CD14-positive monocyte (primary cell): ENCODE results near the gene FAM13C. TPM values are rescaled to one million over a fixed set of nuclear protein-coding genes. Genes with fewer than 3 reads are reported as not detected.

Source experiments
- DNase-seq, 3 donors: peaks; one replicate each; pipeline ENCODE4 v3.0.0-alpha.2; 2011 to 2022
- H2AFZ ChIP-seq: 2 replicates; pipeline ENCODE4 v1.6.0; 2012; ENCODE audit warnings: mild to moderate bottlenecking, low read depth, low read length, inconsistent platforms; ENCODE audit not compliant: insufficient read depth, poor library complexity, severe bottlenecking
- H3K27ac ChIP-seq, 2 donors: 1 replicate in 1 of 2; 2 replicates in 1 of 2; pipeline ENCODE4 v1.5.1; 2012 to 2013; ENCODE audit warnings: low read length in 2 of 2, control low read depth in 1 of 2, inconsistent platforms in 1 of 2, low read depth in 1 of 2, mild to moderate bottlenecking in 1 of 2
- H3K27me3 ChIP-seq, 2 donors: one replicate each; pipeline versions ENCODE4 v1.6.0 to v1.6.1; 2011 to 2013; ENCODE audit warnings: low read length in 2 of 2; ENCODE audit not compliant: control insufficient read depth in 2 of 2, insufficient read depth in 2 of 2
- H3K36me3 ChIP-seq, 2 donors: replicated peaks in 1 of 2; 1 replicate in 1 of 2; 2 replicates in 1 of 2; pipeline versions ENCODE4 v1.5.1 to v1.6.1; 2012 to 2013; ENCODE audit warnings: low read length in 2 of 2, control low read depth in 1 of 2, inconsistent platforms in 1 of 2, mild to moderate bottlenecking in 1 of 2; ENCODE audit not compliant: insufficient read depth in 2 of 2, control insufficient read depth in 1 of 2
- H3K4me1 ChIP-seq, 2 donors: 1 replicate in 1 of 2; 2 replicates in 1 of 2; pipeline versions ENCODE4 v1.5.1 to v1.6.1; 2012 to 2013; ENCODE audit warnings: low read length in 2 of 2, control low read depth in 1 of 2, inconsistent platforms in 1 of 2, mild to moderate bottlenecking in 1 of 2, moderate library complexity in 1 of 2; ENCODE audit not compliant: insufficient read depth in 2 of 2, control insufficient read depth in 1 of 2
- H3K4me2 ChIP-seq: replicated peaks from 2 replicates; pipeline ENCODE3; 2012; ENCODE audit warnings: low read length, moderate library complexity, mild to moderate bottlenecking; ENCODE audit not compliant: poor library complexity, severe bottlenecking; ENCODE audit errors: extremely low read depth
- H3K4me3 ChIP-seq, 3 experiments: fragments of 200-600 bp in 1 of 3; sonication (generic) in 1 of 3; replicated peaks in 1 of 3; 1 replicate in 2 of 3; 2 replicates in 1 of 3; pipeline ENCODE4 v1.5.1; 2011 to 2013; ENCODE audit warnings: low read length in 3 of 3, mild to moderate bottlenecking in 3 of 3, control low read depth in 2 of 3, low read depth in 2 of 3, inconsistent platforms in 1 of 3, moderate library complexity in 1 of 3
- H3K79me2 ChIP-seq: 2 replicates; pipeline ENCODE4 v1.6.0; 2012; ENCODE audit warnings: mild to moderate bottlenecking, control low read depth, inconsistent platforms, low read length, moderate library complexity; ENCODE audit not compliant: insufficient read depth
- H3K9ac ChIP-seq: 2 replicates; pipeline ENCODE4 v1.6.0; 2017; ENCODE audit warnings: low read length, mild to moderate bottlenecking; ENCODE audit not compliant: insufficient read depth, poor library complexity, severe bottlenecking
- H3K9me3 ChIP-seq, 2 donors: replicated peaks in 1 of 2; 1 replicate in 1 of 2; 2 replicates in 1 of 2; pipeline versions ENCODE4 v1.5.1 to v1.6.1; 2012 to 2013; ENCODE audit warnings: low read length in 2 of 2, control low read depth in 1 of 2; ENCODE audit not compliant: control insufficient read depth in 1 of 2, insufficient read depth in 1 of 2
- H4K20me1 ChIP-seq: 2 replicates; pipeline ENCODE4 v1.6.0; 2012; ENCODE audit warnings: mild to moderate bottlenecking, low read length, control low read depth, moderate library complexity; ENCODE audit not compliant: insufficient read depth
- H3K27ac Mint-ChIP-seq, 7 donors: one replicate each; pipeline ENCODE4 v1.8.0; 2020; ENCODE audit warnings: mild to moderate bottlenecking in 7 of 7, mixed read lengths in 7 of 7, moderate library complexity in 6 of 7, inconsistent platforms in 2 of 7
- H3K27me3 Mint-ChIP-seq, 3 donors: one replicate each; pipeline ENCODE4 v1.8.0; 2021 to 2022; ENCODE audit warnings: low read depth in 3 of 3, mild to moderate bottlenecking in 3 of 3, mixed read lengths in 3 of 3, moderate library complexity in 3 of 3, inconsistent platforms in 1 of 3
- H3K36me3 Mint-ChIP-seq, 2 donors: one replicate each; pipeline ENCODE4 v1.8.0; 2020; ENCODE audit warnings: mixed read lengths in 2 of 2, inconsistent platforms in 1 of 2, mild to moderate bottlenecking in 1 of 2
- H3K4me1 Mint-ChIP-seq: one replicate; pipeline ENCODE4 v1.8.0; 2020; ENCODE audit warnings: mild to moderate bottlenecking, mixed read lengths
- H3K4me3 Mint-ChIP-seq, 2 donors: one replicate each; pipeline ENCODE4 v1.8.0; 2020; ENCODE audit warnings: mild to moderate bottlenecking in 2 of 2, mixed read lengths in 2 of 2, moderate library complexity in 1 of 2
- H3K9me3 Mint-ChIP-seq, 7 donors: one replicate each; pipeline ENCODE4 v1.8.0; 2020 to 2022; ENCODE audit warnings: mixed read lengths in 7 of 7, mild to moderate bottlenecking in 6 of 7, moderate library complexity in 6 of 7, inconsistent platforms in 2 of 7
- CTCF ChIP-seq: fragments of 200-600 bp; IDR thresholded peaks from one replicate; pipeline ENCODE4 v1.8.0; 2022; ENCODE audit warnings: antibody characterized with exemption, mild to moderate bottlenecking
- WGBS: methylation state at CpG from one replicate; pipeline ENCODE4 v1.1.5; 2013; ENCODE audit warnings: missing lambda C conversion rate; ENCODE audit not compliant: insufficient coverage; 5-methylcytosine and 5-hydroxymethylcytosine counted together
- intact Hi-C, 2 donors: fragments of 100-400 bp; cut with micrococcal nuclease; formaldehyde crosslinking; loops; one replicate each; pipeline versions ENCODE4 v1.15.0 to v1.15.1; 2023
- polyA plus RNA-seq, 3 donors: library from polyadenylated mRNA; depleted of rRNA in 1 of 3; unstranded in 2 of 3; stranded (reverse) in 1 of 3; fragments of 300-500 nt in 2 of 3; fragments of >200 nt in 1 of 3; fragmentation: Illumina TruSeq in 2 of 3; gene quantifications; 1 replicate in 2 of 3; 2 replicates in 1 of 3; pipeline ENCODE4 v1.2.3, GENCODE V29; 2012 to 2021

The FAM13C gene
- polyA plus RNA-seq, 3 donors, result not detected

GRCh38 chr10:59375990-59376389 lies 13.6 kb upstream of the FAM13C start:
- Histone ChIP-seq H2AFZ (no peak overlapping the region), H3K79me2 (no peaks in the 10 kb centered on the region), H3K36me3 (no peaks in the 10 kb centered on the region), H3K27me3 (no peaks in the 10 kb centered on the region), H3K4me1 (no peaks in the 10 kb centered on the region), H3K9me3 (no peaks in the 10 kb centered on the region), H3K4me2 (no peak overlapping the region), H3K27ac (no peak overlapping the region), H4K20me1 (no peaks in the 10 kb centered on the region), H3K9ac (no peak overlapping the region), H3K4me3 (no peak overlapping the region)
- intact Hi-C loops, result no loop called here
- no peak for DNase-seq
- Mint-ChIP-seq H3K4me3 (no peak overlapping the region), H3K36me3 (no peaks in the 10 kb centered on the region), H3K27me3 (no peaks in the 10 kb centered on the region), H3K27ac (no peak overlapping the region), H3K4me1 (no peaks in the 10 kb centered on the region), H3K9me3 (peaks cover 0 to 5% (median 2%) of the 10 kb centered on the region in 7 donors)
- no peak for TF ChIP-seq CTCF
- WGBS, result no CpG with 5 or more reads among the region's 3 CpGs

GRCh38 chr10:59374916-59375315 lies 12.6 kb upstream of the FAM13C start:
- Histone ChIP-seq H3K27ac (no peak overlapping the region), H2AFZ (no peak overlapping the region), H4K20me1 (no peaks in the 10 kb centered on the region), H3K9me3 (no peaks in the 10 kb centered on the region), H3K27me3 (no peaks in the 10 kb centered on the region), H3K79me2 (no peaks in the 10 kb centered on the region), H3K9ac (no peak overlapping the region), H3K36me3 (no peaks in the 10 kb centered on the region), H3K4me1 (no peaks in the 10 kb centered on the region), H3K4me3 (no peak overlapping the region), H3K4me2 (no peak overlapping the region)
- H3K27ac Mint-ChIP-seq, result no peak overlapping the region
- H3K4me1 Mint-ChIP-seq, result no peaks in the 10 kb centered on the region
- TF ChIP-seq CTCF, result no peak
- H3K27me3 Mint-ChIP-seq, result peaks cover 0 to 2% (median 0%) of the 10 kb centered on the region in 3 donors
- no peak overlapping the region for H3K4me3 Mint-ChIP-seq
- DNase-seq, result no peak
- no peaks in the 10 kb centered on the region for H3K36me3 Mint-ChIP-seq
- H3K9me3 Mint-ChIP-seq, result peaks cover 0 to 5% (median 2%) of the 10 kb centered on the region in 7 donors
- intact Hi-C loops, result no loop called here
